Activated CD4-positive, alpha-beta T cell treated with anti-CD3 and anti-CD28 coated beads, Interleukin-2, amount 10 ng/mL, durations not matched to agents 7 days and 5 days (primary cell): ENCODE data around the gene TNNI2. TPM values are rescaled to one million over a fixed set of nuclear protein-coding genes. Genes with fewer than 3 reads are reported as not detected.
A peak's percentile ranks its signal among the peaks of the same experiment; 100 is the strongest.

Experiments used
- CTCF ChIA-PET: fragments of 350-600 bp; sonication (Branson Sonifier 250); formaldehyde crosslinking; loops from one replicate; lab custom pipeline; 2021; ENCODE audit warnings: antibody characterized with exemption; lab: Charles Lee
- POLR2A ChIA-PET: fragments of 350-600 bp; sonication (Branson Sonifier 250); formaldehyde crosslinking; loops from one replicate; lab custom pipeline; 2021; ENCODE audit warnings: antibody characterized with exemption; lab: Charles Lee
- DNase-seq: peaks from one replicate; pipeline ENCODE4 v3.0.0-alpha.2; 2020
- H3K27ac Mint-ChIP-seq: one replicate; pipeline ENCODE4 v1.8.0; 2021; ENCODE audit warnings: mild to moderate bottlenecking, moderate library complexity, mixed read lengths
- H3K27me3 Mint-ChIP-seq: one replicate; pipeline ENCODE4 v1.8.0; 2021; ENCODE audit warnings: mixed read lengths
- H3K36me3 Mint-ChIP-seq: one replicate; pipeline ENCODE4 v1.8.0; 2021; ENCODE audit warnings: low read depth, mixed read lengths
- H3K4me1 Mint-ChIP-seq: one replicate; pipeline ENCODE4 v1.8.0; 2021; ENCODE audit warnings: mixed read lengths
- H3K4me3 Mint-ChIP-seq: one replicate; pipeline ENCODE4 v1.8.0; 2021; ENCODE audit warnings: mild to moderate bottlenecking, moderate library complexity, mixed read lengths
- H3K9me3 Mint-ChIP-seq: one replicate; pipeline ENCODE4 v1.8.0; 2021; ENCODE audit warnings: mixed read lengths
- total RNA-seq, 2 experiments: library from RNA; stranded (reverse); gene quantifications; one replicate each; pipeline ENCODE4 v1.2.3, GENCODE V29; 2021

The TNNI2 gene
- total RNA-seq, 2 experiments from 2014 or later, result not detected

GRCh38 chr11:1862588-1863351 is 24.0 kb downstream of the TNNI2 start:
- no peak overlapping the region for H3K4me3 Mint-ChIP-seq
- ChIA-PET POLR2A (no interaction called here), CTCF (interaction anchor here (0.6 to 0.9 kb wide), 2 partner anchors 152 to 290 kb away, joined by 3 read pairs; no protein-coding TSS in a partner anchor)
- peaks cover 10% of the 10 kb centered on the region for H3K4me1 Mint-ChIP-seq
- no peaks in the 10 kb centered on the region for H3K9me3 Mint-ChIP-seq
- DNase-seq, result no peak
- H3K27ac Mint-ChIP-seq, result no peak overlapping the region
- peaks cover 21% of the 10 kb centered on the region for H3K36me3 Mint-ChIP-seq
- H3K27me3 Mint-ChIP-seq, result no peaks in the 10 kb centered on the region

DNA sequence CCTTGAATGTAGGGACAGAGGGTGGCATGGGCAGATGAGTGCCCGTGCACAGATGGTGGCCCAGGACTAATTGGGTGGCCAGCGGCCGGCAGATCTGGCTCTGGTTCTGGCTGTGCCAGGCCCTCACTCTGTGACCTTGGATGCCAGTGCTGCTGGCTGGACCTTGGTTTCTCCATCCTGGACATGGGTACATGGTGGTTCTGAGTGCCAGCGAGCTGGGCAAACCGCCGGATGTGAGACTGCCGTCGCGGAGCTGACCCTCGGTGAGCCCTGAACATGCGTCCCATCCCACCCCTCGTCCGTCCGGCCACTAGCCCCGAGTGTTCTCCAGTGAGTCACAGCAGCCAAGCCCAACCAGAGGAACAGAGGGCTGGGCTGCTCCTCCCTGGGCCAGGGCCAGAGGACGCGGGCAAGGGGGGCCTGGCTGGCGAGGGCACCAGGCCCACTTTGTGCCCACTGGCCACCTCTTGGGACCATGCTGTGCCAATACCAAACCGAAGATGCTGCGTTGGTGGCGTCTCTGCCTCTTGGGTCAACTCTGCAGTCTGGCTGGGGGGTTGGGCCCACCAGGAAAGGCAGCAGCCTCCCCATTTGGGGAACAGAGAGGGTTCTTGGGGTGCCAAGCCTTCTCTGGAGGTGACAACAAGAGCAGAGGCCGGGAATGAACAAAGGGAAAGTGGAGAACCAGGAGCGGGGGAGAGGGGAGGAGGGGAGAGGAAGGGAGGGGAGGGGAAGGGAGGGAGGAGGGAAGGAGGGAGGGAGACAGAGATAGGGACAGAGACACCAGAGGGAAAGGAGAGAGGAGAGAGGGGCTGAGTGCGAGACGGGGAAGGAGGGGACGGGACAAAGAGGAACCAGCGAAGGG is 24.8 kb downstream of the TNNI2 start:
- ChIA-PET CTCF (no interaction called here), POLR2A (no interaction called here)
- Mint-ChIP-seq H3K4me3 (no peak overlapping the region), H3K27ac (no peak overlapping the region), H3K4me1 (peaks cover 9% of the 10 kb centered on the region), H3K9me3 (no peaks in the 10 kb centered on the region), H3K27me3 (no peaks in the 10 kb centered on the region), H3K36me3 (peaks cover 17% of the 10 kb centered on the region)
- DNase-seq, result no peak

GRCh38 chr11:1864231-1864630 is 25.4 kb downstream of the TNNI2 start:
- CTCF ChIA-PET, result no interaction called here

GRCh38 chr11:1864831-1865665 is 26.3 kb downstream of the TNNI2 start:
- H3K36me3 Mint-ChIP-seq, result peaks cover 19% of the 10 kb centered on the region
- H3K9me3 Mint-ChIP-seq, result no peaks in the 10 kb centered on the region
- POLR2A ChIA-PET, result no interaction called here
- CTCF ChIA-PET, result interaction anchor here (1.9 kb wide), 1 partner anchor 17 kb away, joined by 9 read pairs; no protein-coding TSS in a partner anchor
- H3K27me3 Mint-ChIP-seq, result no peaks in the 10 kb centered on the region
- DNase-seq, result no peak
- H3K4me1 Mint-ChIP-seq, result peaks cover 20% of the 10 kb centered on the region
- H3K4me3 Mint-ChIP-seq, result no peak overlapping the region
- H3K27ac Mint-ChIP-seq, result no peak overlapping the region

More at GRCh38 chr11:1864231-1864630, 25.4 kb downstream of the TNNI2 start:
- no peak for DNase-seq
- H3K27ac Mint-ChIP-seq, result no peak overlapping the region
- no peak overlapping the region for H3K4me3 Mint-ChIP-seq
- peaks cover 14% of the 10 kb centered on the region for H3K4me1 Mint-ChIP-seq
- H3K27me3 Mint-ChIP-seq, result no peaks in the 10 kb centered on the region
- H3K9me3 Mint-ChIP-seq, result no peaks in the 10 kb centered on the region
- peaks cover 18% of the 10 kb centered on the region for H3K36me3 Mint-ChIP-seq
- POLR2A ChIA-PET, result no interaction called here

- H3K27ac Mint-ChIP-seq, result no peak overlapping the region
- H3K27me3 Mint-ChIP-seq, result no peaks in the 10 kb centered on the region
- H3K4me3 Mint-ChIP-seq, result no peak overlapping the region
- peaks cover 21% of the 10 kb centered on the region for H3K36me3 Mint-ChIP-seq
- CTCF ChIA-PET, result interaction anchor here (0.6 to 1.9 kb wide), 3 partner anchors 14 to 202 kb away, joined by 3 to 9 read pairs (median 3); partner anchors contain the start of gene LSP1
- DNase-seq, result no peak
- peaks cover 32% of the 10 kb centered on the region for H3K4me1 Mint-ChIP-seq
- no peaks in the 10 kb centered on the region for H3K9me3 Mint-ChIP-seq
- POLR2A ChIA-PET, result no interaction called here
Observed at GRCh38 chr11:1866226-1866625, 27.4 kb downstream of the TNNI2 start.

- ChIA-PET CTCF (interaction anchor here (1.9 kb wide), 1 partner anchor 16 kb away, joined by 9 read pairs; no protein-coding TSS in a partner anchor), POLR2A (no interaction called here)
- H3K9me3 Mint-ChIP-seq, result no peaks in the 10 kb centered on the region
- peaks cover 34% of the 10 kb centered on the region for H3K4me1 Mint-ChIP-seq
- no peak overlapping the region for H3K27ac Mint-ChIP-seq
- H3K27me3 Mint-ChIP-seq, result no peaks in the 10 kb centered on the region
- DNase-seq, result no peak
- peaks cover 23% of the 10 kb centered on the region for H3K36me3 Mint-ChIP-seq
- no peak overlapping the region for H3K4me3 Mint-ChIP-seq
Observed at GRCh38 chr11:1866776-1867175, 28.0 kb downstream of the TNNI2 start.

- peaks cover 40% of the 10 kb centered on the region for H3K4me1 Mint-ChIP-seq
- no peak overlapping the region for H3K4me3 Mint-ChIP-seq
- peaks cover 23% of the 10 kb centered on the region for H3K36me3 Mint-ChIP-seq
- no peak for DNase-seq
- CTCF ChIA-PET, result interaction anchor here (0.6 kb wide), 1 partner anchor 169 kb away, joined by 3 read pairs; no protein-coding TSS in a partner anchor
- H3K9me3 Mint-ChIP-seq, result no peaks in the 10 kb centered on the region
- H3K27me3 Mint-ChIP-seq, result no peaks in the 10 kb centered on the region
- POLR2A ChIA-PET, result no interaction called here
- no peak overlapping the region for H3K27ac Mint-ChIP-seq
Observed at GRCh38 chr11:1867381-1867780, 28.6 kb downstream of the TNNI2 start.

GRCh38 chr11:1868056-1868635 is 29.4 kb downstream of the TNNI2 start:
- CTCF ChIA-PET, result no interaction called here
- Mint-ChIP-seq H3K9me3 (no peaks in the 10 kb centered on the region), H3K4me1 (peaks cover 44% of the 10 kb centered on the region), H3K36me3 (peaks cover 22% of the 10 kb centered on the region), H3K4me3 (no peak overlapping the region), H3K27me3 (no peaks in the 10 kb centered on the region), H3K27ac (no peak overlapping the region)
- POLR2A ChIA-PET, result no interaction called here
- no peak for DNase-seq

DNA sequence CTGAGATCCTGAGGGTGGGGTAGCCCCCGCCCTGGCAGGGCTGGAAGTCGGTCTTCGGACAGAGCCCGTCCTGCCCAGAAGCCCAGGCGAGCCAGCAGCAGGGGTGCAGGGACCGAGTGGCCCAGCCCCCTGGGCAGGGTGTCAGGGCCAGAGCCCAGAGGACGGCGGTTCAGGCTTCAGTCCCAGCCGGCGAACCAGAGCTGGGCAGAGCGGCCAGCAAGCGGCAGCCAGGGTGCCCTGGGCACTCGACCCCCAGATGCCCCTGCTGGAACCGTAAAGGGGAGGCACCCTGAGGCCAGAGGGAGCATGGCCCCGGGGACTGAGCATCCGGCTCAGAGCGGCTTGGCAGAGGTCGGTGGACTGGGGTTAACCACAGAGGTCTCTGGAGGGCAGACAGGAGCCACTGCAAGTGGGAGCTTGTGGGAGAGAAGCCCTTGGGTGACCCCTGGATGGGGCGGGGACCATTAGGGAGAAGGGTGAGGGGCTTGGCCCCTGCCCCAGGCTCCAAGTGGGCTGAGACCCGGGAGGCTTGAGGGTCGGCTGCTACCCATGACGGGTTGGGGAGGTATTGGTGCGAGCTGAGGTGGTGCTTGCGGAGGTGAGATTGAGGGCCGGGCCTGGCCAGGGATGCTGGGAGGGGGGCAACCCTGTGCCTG is 30.0 kb downstream of the TNNI2 start:
- POLR2A ChIA-PET, result no interaction called here
- H3K4me1 Mint-ChIP-seq, result peaks cover 45% of the 10 kb centered on the region

DNA sequence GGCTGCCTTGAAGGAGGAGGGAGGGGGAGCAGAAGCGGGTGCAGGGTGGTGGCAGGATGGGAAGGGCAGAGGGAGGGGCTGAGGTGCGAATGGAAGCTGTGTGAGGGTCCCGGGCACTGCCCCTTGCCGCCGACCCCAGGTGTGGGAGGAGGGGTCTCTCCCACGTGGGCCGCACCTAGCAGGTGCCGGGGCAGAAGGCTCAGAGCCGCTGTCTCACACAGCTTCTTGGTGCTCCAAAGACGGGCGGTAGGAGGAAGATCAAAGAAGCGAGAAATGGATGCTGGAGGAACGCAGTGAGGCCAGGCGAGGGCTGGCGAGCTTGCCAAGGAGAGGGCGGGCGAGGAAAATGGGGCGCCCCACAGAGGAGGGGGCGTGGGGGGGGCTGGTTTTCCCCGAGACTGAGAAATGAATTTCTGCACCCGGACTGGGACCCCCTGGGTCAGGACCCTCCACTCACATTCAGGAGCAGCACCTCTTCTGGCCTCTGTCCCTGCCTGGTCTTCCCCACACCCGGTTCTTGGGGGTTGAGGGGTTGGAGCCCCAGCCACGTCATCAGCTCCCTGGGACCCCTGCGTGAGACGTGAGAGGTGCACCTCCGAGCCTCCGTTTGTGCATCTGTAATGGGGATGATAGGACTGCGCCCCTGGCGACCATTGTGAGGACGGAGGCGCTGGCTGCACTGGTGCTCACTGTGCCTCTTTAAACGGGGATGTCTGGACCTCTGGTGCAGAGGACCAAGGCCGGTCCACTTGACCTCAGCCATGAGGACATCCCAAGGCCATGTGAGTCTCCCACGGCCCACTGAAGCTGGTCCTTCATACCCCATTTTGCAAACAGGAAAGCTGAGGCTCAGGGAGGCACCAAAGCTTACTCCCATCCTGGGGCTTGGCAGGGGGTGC is 30.9 kb downstream of the TNNI2 start:
- ChIA-PET POLR2A (no interaction called here), CTCF (interaction anchor here (0.9 to 1.7 kb wide), 3 partner anchors 13 to 38 kb away, joined by 3 to 9 read pairs (median 3); no protein-coding TSS in a partner anchor)
- peaks cover 18% of the 10 kb centered on the region for H3K36me3 Mint-ChIP-seq
- no peaks in the 10 kb centered on the region for H3K9me3 Mint-ChIP-seq
- no peaks in the 10 kb centered on the region for H3K27me3 Mint-ChIP-seq
- H3K4me1 Mint-ChIP-seq, result peaks cover 45% of the 10 kb centered on the region
- DNase-seq, result no peak
- H3K4me3 Mint-ChIP-seq, result peak overlapping the region; percentile 39
- H3K27ac Mint-ChIP-seq, result peak overlapping the region; percentile 50

More for the DNA sequence above, 30.0 kb downstream of the TNNI2 start:
- Mint-ChIP-seq H3K9me3 (no peaks in the 10 kb centered on the region), H3K36me3 (peaks cover 18% of the 10 kb centered on the region), H3K27me3 (no peaks in the 10 kb centered on the region), H3K4me3 (no peak overlapping the region), H3K27ac (peak overlapping the region; percentile 57)
- CTCF ChIA-PET, result interaction anchor here (1.7 kb wide), 1 partner anchor 14 kb away, joined by 9 read pairs; no protein-coding TSS in a partner anchor
- no peak for DNase-seq

- peaks cover 16% of the 10 kb centered on the region for H3K36me3 Mint-ChIP-seq
- H3K27me3 Mint-ChIP-seq, result no peaks in the 10 kb centered on the region
- ChIA-PET POLR2A (no interaction called here), CTCF (interaction anchor here (0.9 to 1.7 kb wide), 3 partner anchors 12 to 39 kb away, joined by 3 to 9 read pairs (median 3); no protein-coding TSS in a partner anchor)
- H3K27ac Mint-ChIP-seq, result peak overlapping the region; percentile 76
- no peak for DNase-seq
- no peaks in the 10 kb centered on the region for H3K9me3 Mint-ChIP-seq
- H3K4me3 Mint-ChIP-seq, result peak overlapping the region; percentile 39
- peaks cover 45% of the 10 kb centered on the region for H3K4me1 Mint-ChIP-seq
Observed at GRCh38 chr11:1870326-1870696, 31.5 kb downstream of the TNNI2 start.
